A673 (cell line): ENCODE results near the gene CDHR3.

Source experiments
- EZH2 ChIP-seq: fragments of 200-600 bp; sonication (generic); IDR thresholded peaks from 2 replicates; pipeline ENCODE4 v1.6.1; 2017; ENCODE audit warnings: borderline replicate concordance, low read depth, mild to moderate bottlenecking, mixed read lengths, antibody characterized with exemption, low read length; ENCODE audit not compliant: poor library complexity, severe bottlenecking
- TF ChIP-seq, protein P1 (sequence below): fragments of 300-800, 200-600 bp; sonication (generic); conservative IDR thresholded peaks from 2 replicates; pipeline ENCODE4 v1.5.1; 2017; ENCODE audit warnings: low read depth, mild to moderate bottlenecking, antibody characterized with exemption, low read length, moderate library complexity, mixed read lengths

GRCh38 chr7:106070567-106071254 lies 107.6 kb downstream of the CDHR3 start:
- TF ChIP-seq, protein P1, sequence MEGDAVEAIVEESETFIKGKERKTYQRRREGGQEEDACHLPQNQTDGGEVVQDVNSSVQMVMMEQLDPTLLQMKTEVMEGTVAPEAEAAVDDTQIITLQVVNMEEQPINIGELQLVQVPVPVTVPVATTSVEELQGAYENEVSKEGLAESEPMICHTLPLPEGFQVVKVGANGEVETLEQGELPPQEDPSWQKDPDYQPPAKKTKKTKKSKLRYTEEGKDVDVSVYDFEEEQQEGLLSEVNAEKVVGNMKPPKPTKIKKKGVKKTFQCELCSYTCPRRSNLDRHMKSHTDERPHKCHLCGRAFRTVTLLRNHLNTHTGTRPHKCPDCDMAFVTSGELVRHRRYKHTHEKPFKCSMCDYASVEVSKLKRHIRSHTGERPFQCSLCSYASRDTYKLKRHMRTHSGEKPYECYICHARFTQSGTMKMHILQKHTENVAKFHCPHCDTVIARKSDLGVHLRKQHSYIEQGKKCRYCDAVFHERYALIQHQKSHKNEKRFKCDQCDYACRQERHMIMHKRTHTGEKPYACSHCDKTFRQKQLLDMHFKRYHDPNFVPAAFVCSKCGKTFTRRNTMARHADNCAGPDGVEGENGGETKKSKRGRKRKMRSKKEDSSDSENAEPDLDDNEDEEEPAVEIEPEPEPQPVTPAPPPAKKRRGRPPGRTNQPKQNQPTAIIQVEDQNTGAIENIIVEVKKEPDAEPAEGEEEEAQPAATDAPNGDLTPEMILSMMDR = no peak
- TF ChIP-seq EZH2 = no peak
